Lower leg skin (tissue), 4 donors: ENCODE data around the gene CPVL. TPM values are rescaled to one million over a fixed set of nuclear protein-coding genes. Genes with fewer than 3 reads are reported as not detected.

Experiments
- DNase-seq, 2 donors: peaks; one replicate each; pipeline ENCODE4 v3.0.0-alpha.2; 2019; ENCODE audit warnings: low spot score in 2 of 2
- H3K4me3 ChIP-seq: fragments of 200-600 bp; sonication (generic); 2 replicates; pipeline ENCODE4 v1.5.1; 2017; ENCODE audit warnings: mild to moderate bottlenecking, low read depth; ENCODE audit not compliant: poor library complexity, severe bottlenecking
- POLR2A ChIP-seq, 2 donors: fragments of 450-650 bp; IDR thresholded peaks; one replicate each; pipeline ENCODE4 v1.6.1; 2016 to 2017; ENCODE audit warnings: antibody characterized with exemption in 2 of 2, mild to moderate bottlenecking in 1 of 2, moderate library complexity in 1 of 2
- WGBS, 2 donors: methylation state at CpG; one replicate each; pipeline ENCODE4 v1.1.5; 2018; 5-methylcytosine and 5-hydroxymethylcytosine counted together
- intact Hi-C: fragments of 100-400 bp; cut with DNase I; formaldehyde crosslinking; loops from one replicate; pipeline ENCODE4 v1.15.0; 2023; ENCODE audit warnings: low total_unique reads
- total RNA-seq, 4 donors: library from RNA; depleted of rRNA; stranded (reverse); fragments of >200 nt; gene quantifications; one replicate each; pipeline ENCODE4 v1.1.0, GENCODE V29; 2016
- TF ChIP-seq, protein P1 (sequence below), 3 donors: fragments of 450-650 bp; IDR thresholded peaks; one replicate each; pipeline ENCODE4 v1.5.1; 2016; ENCODE audit warnings: antibody characterized with exemption in 3 of 3, mild to moderate bottlenecking in 3 of 3, moderate library complexity in 2 of 3

CPVL gene
- total RNA-seq, 4 donors from 2014 or later, result 8.8 to 17.5 (median 12.6) TPM

GRCh38 chr7:28960071-28960840 is 186.1 kb downstream of the CPVL start:
- no peak overlapping the region for H3K4me3 ChIP-seq
- WGBS, 2 donors, result 64 to 74% methylated on average over 7 of the region's 7 CpGs
- intact Hi-C loops, result no loop called here
- TF ChIP-seq POLR2A (IDR thresholded peaks at IDR 0.05), result no peak
- TF ChIP-seq, protein P1, sequence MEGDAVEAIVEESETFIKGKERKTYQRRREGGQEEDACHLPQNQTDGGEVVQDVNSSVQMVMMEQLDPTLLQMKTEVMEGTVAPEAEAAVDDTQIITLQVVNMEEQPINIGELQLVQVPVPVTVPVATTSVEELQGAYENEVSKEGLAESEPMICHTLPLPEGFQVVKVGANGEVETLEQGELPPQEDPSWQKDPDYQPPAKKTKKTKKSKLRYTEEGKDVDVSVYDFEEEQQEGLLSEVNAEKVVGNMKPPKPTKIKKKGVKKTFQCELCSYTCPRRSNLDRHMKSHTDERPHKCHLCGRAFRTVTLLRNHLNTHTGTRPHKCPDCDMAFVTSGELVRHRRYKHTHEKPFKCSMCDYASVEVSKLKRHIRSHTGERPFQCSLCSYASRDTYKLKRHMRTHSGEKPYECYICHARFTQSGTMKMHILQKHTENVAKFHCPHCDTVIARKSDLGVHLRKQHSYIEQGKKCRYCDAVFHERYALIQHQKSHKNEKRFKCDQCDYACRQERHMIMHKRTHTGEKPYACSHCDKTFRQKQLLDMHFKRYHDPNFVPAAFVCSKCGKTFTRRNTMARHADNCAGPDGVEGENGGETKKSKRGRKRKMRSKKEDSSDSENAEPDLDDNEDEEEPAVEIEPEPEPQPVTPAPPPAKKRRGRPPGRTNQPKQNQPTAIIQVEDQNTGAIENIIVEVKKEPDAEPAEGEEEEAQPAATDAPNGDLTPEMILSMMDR (IDR thresholded peaks at IDR 0.05), result no peak
- DNase-seq, result no peak

DNA sequence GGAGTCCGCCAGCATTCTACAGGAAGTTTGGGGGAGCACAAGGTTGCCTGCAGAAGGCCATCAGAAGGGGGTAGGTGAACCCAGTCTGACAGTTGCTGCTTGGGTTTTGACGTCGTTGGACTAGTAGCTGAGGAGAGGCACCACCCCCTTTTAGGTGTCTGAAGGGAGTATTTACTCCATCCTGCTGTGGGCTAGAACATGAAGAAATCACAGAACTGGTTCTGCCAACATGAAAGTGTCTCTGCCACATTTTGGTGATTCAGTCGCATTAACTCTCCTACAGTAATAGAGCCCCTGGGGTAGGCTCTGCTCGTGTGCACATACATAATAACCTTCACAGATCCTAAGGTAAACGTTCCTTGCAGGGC is 187.4 kb downstream of the CPVL start:
- TF ChIP-seq POLR2A (IDR thresholded peaks at IDR 0.05), result no peak
- TF ChIP-seq, protein P1 (IDR thresholded peaks at IDR 0.05), result no peak
- peak in 1 of 2 donors; percentile 22 for DNase-seq
- intact Hi-C loops, result no loop called here
- no peak overlapping the region for H3K4me3 ChIP-seq
- 43 to 49% methylated on average over 6 of the region's 6 CpGs for WGBS, 2 donors

DNA sequence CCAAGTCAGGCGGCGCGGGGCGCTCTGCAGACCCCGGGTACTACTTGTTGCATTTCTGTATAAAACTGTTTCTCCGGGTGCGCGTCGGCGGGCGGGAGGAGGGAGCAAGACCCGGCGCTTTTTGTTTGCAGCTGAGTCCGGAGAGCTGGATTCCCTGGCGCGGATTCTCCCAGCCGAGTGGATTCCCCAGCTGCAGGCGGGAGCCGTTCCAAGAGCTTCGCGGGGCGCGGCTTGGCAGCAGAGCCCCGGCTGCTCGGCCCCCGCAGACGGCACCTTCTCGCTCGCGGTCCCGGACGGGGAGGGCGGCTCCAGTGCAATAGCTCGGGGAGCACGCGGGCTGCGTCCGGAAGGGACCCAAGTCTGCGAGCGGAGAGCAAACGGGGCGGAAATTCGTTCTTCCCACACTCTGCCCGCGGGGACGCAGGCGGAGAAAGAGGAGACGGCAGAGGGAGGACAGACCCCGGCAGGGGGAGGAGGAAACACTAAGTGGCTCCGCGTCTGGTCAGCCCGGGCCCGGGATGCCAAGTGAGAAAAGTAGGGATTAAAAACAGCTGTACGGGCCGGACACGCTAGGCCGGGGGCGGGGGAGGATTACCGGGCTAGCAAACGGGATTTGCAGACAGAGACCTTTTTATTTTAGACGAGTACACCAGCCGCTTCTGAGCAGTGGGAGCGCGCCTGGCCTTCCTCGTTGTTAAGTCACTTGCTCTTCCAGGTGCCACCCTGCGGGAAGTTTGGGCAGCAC is 187.9 kb downstream of the CPVL start, which contains the start of gene TRIL:
Gene TRIL, minus strand, starts transcription at position 96 of the 745 bp plus-strand sequence. CDS start 284 bp downstream, outside the sequence.
- no peak for TF ChIP-seq POLR2A (IDR thresholded peaks at IDR 0.05)
- TF ChIP-seq, protein P1 (IDR thresholded peaks at IDR 0.05), result no peak
- H3K4me3 ChIP-seq, result peak within 1 kb of the TSS; percentile 26
- intact Hi-C loops, result no loop called here
- DNase-seq, result peak; percentile 42 to 94
- 4% methylated on average over 34 to 60 of the region's 66 CpGs for WGBS, 2 donors

DNA sequence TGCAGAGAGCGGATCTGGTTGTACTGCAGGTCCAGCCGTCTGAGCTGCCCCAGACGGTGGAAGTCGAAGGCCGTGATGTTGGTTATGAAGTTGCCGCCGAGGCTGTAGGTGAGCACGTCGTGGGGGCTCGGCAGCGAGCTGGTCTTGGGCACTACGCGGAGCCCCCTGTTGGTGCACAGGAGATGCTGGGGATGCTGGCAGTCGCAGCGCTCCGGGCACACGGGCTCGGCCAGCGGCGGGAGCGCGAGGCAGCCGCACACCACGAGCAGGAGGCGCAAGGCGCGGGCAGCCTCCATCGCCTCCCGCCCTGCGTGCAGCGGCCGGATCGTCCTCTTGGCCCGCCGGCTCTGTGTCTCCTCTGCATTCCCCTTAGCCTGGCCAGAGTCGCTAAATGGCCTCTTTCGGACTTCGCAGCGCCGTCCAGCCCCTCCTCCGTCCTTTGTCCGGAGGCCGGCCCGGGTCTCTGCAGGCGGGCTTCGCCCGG is 188.5 kb downstream of the CPVL start:
- 1 to 2% methylated on average over 21 to 42 of the region's 47 CpGs for WGBS, 2 donors
- no peak for TF ChIP-seq POLR2A (IDR thresholded peaks at IDR 0.05)
- TF ChIP-seq, protein P1 (IDR thresholded peaks at IDR 0.05), result no peak
- peak overlapping the region; percentile 26 for H3K4me3 ChIP-seq
- peak in 1 of 2 donors; percentile 86 for DNase-seq
- intact Hi-C loops, result no loop called here

DNA sequence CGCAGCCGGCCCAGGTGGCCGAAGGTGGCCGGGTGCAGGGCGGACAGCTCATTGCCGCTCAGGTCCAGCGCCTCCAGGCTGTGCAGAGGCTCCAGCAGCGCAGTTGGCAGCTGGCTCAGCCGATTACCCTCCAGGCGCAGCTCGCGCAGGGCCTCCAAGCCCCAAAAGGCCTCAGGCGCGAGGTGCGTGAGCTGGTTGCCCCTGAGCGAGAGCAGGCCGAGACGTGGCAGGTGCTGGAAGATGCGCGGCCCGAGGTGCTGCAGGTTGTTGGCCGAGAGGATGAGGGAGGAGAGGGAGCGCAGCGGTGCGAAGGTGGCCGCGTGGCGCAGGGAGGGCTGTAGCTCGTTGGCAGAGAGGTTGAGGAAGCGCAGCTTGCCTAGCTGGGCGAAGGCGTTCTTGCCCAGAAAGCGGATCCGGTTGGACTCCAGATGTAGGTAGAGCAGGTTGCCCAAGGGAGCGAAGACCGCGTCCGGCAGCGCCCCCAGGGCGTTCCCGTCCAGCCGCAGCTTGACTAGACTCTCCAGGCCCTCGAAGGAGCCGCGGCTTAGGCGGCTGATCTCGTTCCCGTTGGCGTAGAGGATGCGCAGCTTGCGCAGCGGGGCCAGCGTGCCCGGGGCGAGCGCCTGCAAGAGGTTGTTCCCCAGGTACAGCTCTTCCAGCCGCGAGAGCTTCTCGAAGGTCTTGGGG is 189.1 kb downstream of the CPVL start:
- intact Hi-C loops, result no loop called here
- TF ChIP-seq, protein P1 (IDR thresholded peaks at IDR 0.05), result no peak
- no peak for TF ChIP-seq POLR2A (IDR thresholded peaks at IDR 0.05)
- no peak for DNase-seq
- WGBS, 2 donors, result 1 to 6% methylated on average over 18 to 40 of the region's 59 CpGs
- peak overlapping the region; percentile 26 for H3K4me3 ChIP-seq
